ENCODE measurements around the gene MFAP4.

GRCh38 chr17:19357351-19357750 is 29.6 kb downstream of the MFAP4 start:
- TF ChIP-seq EP300 (IDR thresholded peaks at IDR 0.05), result no peak
- TF ChIP-seq POLR2A (IDR thresholded peaks at IDR 0.05; ENCODE audit: low read depth), result no peak
- no peak for TF ChIP-seq POLR2AphosphoS5 (IDR thresholded peaks at IDR 0.05)
- no peak for TF ChIP-seq CTCF (IDR thresholded peaks at IDR 0.05)

Data from esophagus muscularis mucosa (tissue), 4 donors.